Naive thymus-derived CD8-positive, alpha-beta T cell (primary cell): Measurements from ENCODE around the gene SLC6A3. TPM values are rescaled to one million over a fixed set of nuclear protein-coding genes. Genes with fewer than 3 reads are reported as not detected.
A peak's percentile ranks its signal among the peaks of the same experiment; 100 is the strongest.
"Not testable (repeated sequence)": the region's sequence is repeated elsewhere in the genome, so short reads cannot be mapped to it uniquely, and the experiment has no call there.

Experiments used
- ATAC-seq, 2 donors: fragments of 150-1000 bp; cut with Tn5 transposase in 1 of 2; sonication (Bioruptor Pico), chemical (Tn5 transposase) in 1 of 2; 1 replicate in 1 of 2; 2 replicates in 1 of 2; pipeline ENCODE4 v1.10.0; 2021; ENCODE audit warnings: mild to moderate bottlenecking in 2 of 2, moderate library complexity in 2 of 2
- POLR2A ChIA-PET: fragments of 350-600 bp; sonication (Branson Sonifier 250); formaldehyde crosslinking; loops from one replicate; lab custom pipeline; 2021; ENCODE audit warnings: antibody characterized with exemption; lab: Charles Lee
- DNase-seq, 10 donors: peaks; one replicate each; pipeline versions ENCODE4 v3.0.0 to v3.0.0-alpha.2; 2020 to 2022
- H3K27ac Mint-ChIP-seq, 10 donors: one replicate each; pipeline ENCODE4 v1.8.0; 2020 to 2022; ENCODE audit warnings: mild to moderate bottlenecking in 10 of 10, mixed read lengths in 10 of 10, moderate library complexity in 4 of 10, inconsistent platforms in 1 of 10
- H3K27me3 Mint-ChIP-seq, 5 donors: one replicate each; pipeline ENCODE4 v1.8.0; 2021 to 2022; ENCODE audit warnings: mixed read lengths in 5 of 5
- H3K36me3 Mint-ChIP-seq, 3 donors: one replicate each; pipeline ENCODE4 v1.8.0; 2020 to 2022; ENCODE audit warnings: mixed read lengths in 3 of 3, mild to moderate bottlenecking in 2 of 3, inconsistent platforms in 1 of 3
- H3K4me1 Mint-ChIP-seq, 4 donors: one replicate each; pipeline ENCODE4 v1.8.0; 2021 to 2022; ENCODE audit warnings: mixed read lengths in 4 of 4
- H3K4me3 Mint-ChIP-seq, 10 donors: one replicate each; pipeline ENCODE4 v1.8.0; 2020 to 2022; ENCODE audit warnings: mild to moderate bottlenecking in 10 of 10, mixed read lengths in 10 of 10, moderate library complexity in 6 of 10, inconsistent platforms in 1 of 10
- H3K9me3 Mint-ChIP-seq, 9 donors: one replicate each; pipeline ENCODE4 v1.8.0; 2020 to 2022; ENCODE audit warnings: mixed read lengths in 9 of 9, mild to moderate bottlenecking in 3 of 9, inconsistent platforms in 1 of 9, moderate library complexity in 1 of 9
- polyA plus RNA-seq, 3 donors: library from polyadenylated mRNA; unstranded; fragments of 300-500 nt; fragmentation: Illumina TruSeq; gene quantifications; one replicate each; pipeline ENCODE4 v1.2.3, GENCODE V29; 2021
- total RNA-seq, 8 experiments: library from RNA in 2 of 8; stranded (reverse) in 2 of 8; gene quantifications; one replicate each; pipeline ENCODE4 v1.2.3 and lab custom pipeline; 2021 to 2026

Gene SLC6A3
- total and polyA plus RNA-seq, 5 experiments from 2014 or later, result 0.08 to 0.27 (median 0.09) TPM; not detected in 2

DNA sequence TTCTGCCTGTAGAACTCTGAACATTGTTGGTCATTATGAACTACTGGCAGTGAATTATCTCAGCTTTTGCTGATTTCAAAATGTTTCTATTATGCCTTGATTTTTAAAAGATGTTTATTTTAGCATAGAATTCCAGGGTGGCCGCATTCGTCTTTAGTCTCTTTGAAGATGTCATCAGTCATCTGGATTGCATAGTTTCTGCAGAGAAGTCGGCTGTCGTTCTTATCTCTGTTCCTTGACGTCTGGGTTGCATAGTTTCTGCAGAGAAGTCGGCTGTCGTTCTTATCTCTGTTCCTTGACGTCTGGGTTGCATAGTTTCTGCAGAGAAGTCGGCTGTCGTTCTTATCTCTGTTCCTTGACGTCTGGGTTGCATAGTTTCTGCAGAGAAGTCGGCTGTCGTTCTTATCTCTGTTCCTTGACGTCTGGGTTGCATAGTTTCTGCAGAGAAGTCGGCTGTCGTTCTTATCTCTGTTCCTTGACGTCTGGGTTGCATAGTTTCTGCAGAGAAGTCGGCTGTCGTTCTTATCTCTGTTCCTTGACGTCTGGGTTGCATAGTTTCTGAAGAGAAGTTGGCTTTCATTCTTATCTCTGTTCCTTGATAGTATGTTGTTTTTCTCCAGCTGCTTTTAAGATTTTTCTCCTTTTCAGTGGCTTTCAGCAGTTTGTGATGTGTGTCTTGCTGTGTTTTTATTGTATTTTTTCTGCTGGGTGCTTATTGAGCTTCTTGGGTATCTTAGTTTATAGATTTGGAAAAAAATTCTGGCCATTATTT is 11.1 kb upstream of the SLC6A3 start:
- Mint-ChIP-seq H3K27me3 (peaks cover 0 to 18% (median 7%) of the 10 kb centered on the region in 5 donors), H3K36me3 (peaks cover 5 to 26% (median 9%) of the 10 kb centered on the region in 3 donors), H3K9me3 (peaks cover 0 to 39% (median 16%) of the 10 kb centered on the region in 9 donors)
- H3K4me3 Mint-ChIP-seq, H3K27ac Mint-ChIP-seq, DNase-seq, H3K4me1 Mint-ChIP-seq, ATAC-seq, POLR2A ChIA-PET: not testable (repeated sequence)

DNA sequence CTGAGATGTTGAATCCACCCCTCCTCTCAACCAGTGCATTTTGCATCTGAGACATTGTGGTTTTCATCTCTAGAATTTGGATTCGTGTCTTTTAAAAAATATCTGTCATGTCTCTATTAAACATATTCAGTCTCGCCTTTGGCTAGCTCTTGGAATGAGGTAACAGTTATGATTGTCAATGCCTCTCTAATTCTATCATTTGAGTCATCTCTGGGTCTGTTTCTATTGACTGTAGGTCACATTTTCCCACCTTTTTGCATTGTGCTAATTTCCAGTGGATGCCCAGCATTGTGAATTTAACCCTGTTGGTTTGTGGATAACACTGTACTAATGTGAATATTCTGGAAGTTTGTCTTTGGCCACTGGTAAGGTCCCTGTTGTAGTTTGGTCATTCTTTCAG is 8.4 kb upstream of the SLC6A3 start:
- peaks cover 0 to 39% (median 16%) of the 10 kb centered on the region in 9 donors for H3K9me3 Mint-ChIP-seq
- POLR2A ChIA-PET, result no interaction called here
- H3K4me3 Mint-ChIP-seq, result no peak overlapping the region
- no peak for DNase-seq
- ATAC-seq, result no peak
- H3K27ac Mint-ChIP-seq, result no peak overlapping the region
- peaks cover 0 to 5% (median 2%) of the 10 kb centered on the region in 4 donors for H3K4me1 Mint-ChIP-seq
- H3K27me3 Mint-ChIP-seq, result peaks cover 2 to 18% (median 7%) of the 10 kb centered on the region in 5 donors
- H3K36me3 Mint-ChIP-seq, result peaks cover 0 to 26% (median 3%) of the 10 kb centered on the region in 3 donors

DNA sequence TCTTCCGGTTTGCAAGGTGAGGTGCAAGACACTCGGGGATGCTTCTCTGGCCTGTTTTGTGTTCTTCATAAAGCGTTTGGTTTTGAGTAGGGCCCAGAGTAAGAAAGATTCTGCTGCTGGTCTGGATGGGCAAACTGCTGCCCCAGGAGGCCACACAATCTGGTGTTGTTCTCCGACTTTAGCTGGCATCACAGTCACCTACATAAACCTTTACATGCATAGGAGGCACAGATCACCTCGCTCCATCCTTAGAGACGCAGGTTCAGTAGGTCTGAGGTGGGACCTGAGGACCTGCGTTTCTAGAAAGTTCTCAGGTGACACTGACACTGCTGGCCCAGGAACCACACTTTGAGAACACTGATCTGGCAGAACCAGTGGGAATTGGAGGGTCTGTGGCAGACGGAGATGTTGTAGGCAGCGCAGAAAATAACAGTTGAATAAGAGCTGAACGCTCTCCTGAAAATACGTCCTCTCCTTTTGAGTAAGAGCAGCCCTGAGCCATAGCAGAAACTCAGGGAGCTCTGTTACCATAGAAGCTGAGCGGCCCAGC is 3.9 kb upstream of the SLC6A3 start:
- ATAC-seq, result no peak
- Mint-ChIP-seq H3K27me3 (peaks cover 5 to 34% (median 20%) of the 10 kb centered on the region in 5 donors), H3K4me1 (peaks cover 5 to 29% (median 28%) of the 10 kb centered on the region in 4 donors), H3K27ac (peak overlapping the region in 1 of 10 donors; percentile 24), H3K4me3 (peak overlapping the region in 2 of 10 donors; percentile 2 to 33), H3K9me3 (peaks cover 0 to 18% (median 10%) of the 10 kb centered on the region in 9 donors), H3K36me3 (peaks cover 0 to 14% (median 3%) of the 10 kb centered on the region in 3 donors)
- POLR2A ChIA-PET, result no interaction called here
- peak in 1 of 10 donors; percentile 35 for DNase-seq

- Mint-ChIP-seq H3K4me1 (peaks cover 5 to 35% (median 32%) of the 10 kb centered on the region in 4 donors), H3K4me3 (peak overlapping the region in 4 of 10 donors; percentile 33 to 62 (median 37)), H3K9me3 (peaks cover 0 to 13% (median 4%) of the 10 kb centered on the region in 9 donors), H3K36me3 (peaks cover 0 to 8% (median 2%) of the 10 kb centered on the region in 3 donors), H3K27me3 (peaks cover 10 to 36% (median 23%) of the 10 kb centered on the region in 5 donors), H3K27ac (peak overlapping the region in 1 of 10 donors; percentile 17)
- DNase-seq (peak in 1 of 10 donors; percentile 38), ATAC-seq (no peak)
- POLR2A ChIA-PET, result no interaction called here
Measured at GRCh38 chr5:1448511-1449011, 3.3 kb upstream of the SLC6A3 start.

DNA sequence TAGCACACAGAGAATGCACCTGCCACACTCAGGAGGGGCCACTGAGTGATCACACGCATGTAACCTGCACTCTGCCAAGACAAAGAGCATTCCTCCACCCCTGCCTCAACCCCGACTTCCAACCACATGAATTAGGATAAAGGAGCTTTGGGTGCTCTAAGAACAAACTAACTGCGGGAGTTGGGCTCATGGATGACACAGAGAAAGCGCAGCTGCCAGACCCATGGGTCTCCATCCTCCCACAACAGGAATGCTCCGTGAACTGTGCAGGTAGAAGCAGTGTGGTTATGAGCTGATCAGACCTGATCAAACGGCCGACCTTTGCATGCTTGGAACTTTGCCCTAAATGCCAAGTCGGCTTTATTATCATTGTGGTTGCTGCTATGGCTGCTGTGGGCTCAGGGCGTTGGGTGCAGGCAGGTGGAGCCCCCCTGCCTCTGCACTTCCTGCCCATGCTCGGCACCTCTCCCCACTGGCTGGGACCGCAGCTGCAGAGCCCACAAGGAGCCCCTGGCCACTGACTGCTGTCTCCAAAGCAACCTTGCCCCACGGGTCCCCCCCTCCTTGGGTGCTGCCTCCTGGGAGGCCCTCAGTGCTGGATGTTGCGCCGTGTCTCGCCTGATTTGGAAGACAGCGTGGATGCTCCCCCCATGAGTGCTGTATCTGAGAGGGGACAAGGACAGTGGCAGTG is 2.6 kb upstream of the SLC6A3 start:
- peak overlapping the region in 5 of 10 donors; percentile 18 to 62 (median 36) for H3K4me3 Mint-ChIP-seq
- peaks cover 5 to 36% (median 32%) of the 10 kb centered on the region in 4 donors for H3K4me1 Mint-ChIP-seq
- POLR2A ChIA-PET, result interaction anchor here (1.3 kb wide), 1 partner anchor 62 kb away, joined by 5 read pairs; no protein-coding TSS in a partner anchor

GRCh38 chr5:1446602-1447343 is 1.5 kb upstream of the SLC6A3 start:
- peaks cover 0 to 2% (median 0%) of the 10 kb centered on the region in 3 donors for H3K36me3 Mint-ChIP-seq
- H3K27ac Mint-ChIP-seq, result no peak overlapping the region
- ATAC-seq, result no peak
- peak overlapping the region in 4 of 10 donors; percentile 29 to 62 (median 46) for H3K4me3 Mint-ChIP-seq
- peaks cover 15 to 45% (median 36%) of the 10 kb centered on the region in 5 donors for H3K27me3 Mint-ChIP-seq
- POLR2A ChIA-PET, result interaction anchor here (1.3 kb wide), 1 partner anchor 61 kb away, joined by 5 read pairs; no protein-coding TSS in a partner anchor
- no peaks in the 10 kb centered on the region for H3K9me3 Mint-ChIP-seq
- DNase-seq, result peak in 1 of 10 donors; percentile 52
- H3K4me1 Mint-ChIP-seq, result peaks cover 5 to 36% (median 32%) of the 10 kb centered on the region in 4 donors

More for the DNA sequence above, 2.6 kb upstream of the SLC6A3 start:
- H3K27ac Mint-ChIP-seq, result peak overlapping the region in 2 of 10 donors; percentile 31 to 46
- H3K36me3 Mint-ChIP-seq, result peaks cover 0 to 2% (median 2%) of the 10 kb centered on the region in 3 donors
- peaks cover 14 to 36% (median 28%) of the 10 kb centered on the region in 5 donors for H3K27me3 Mint-ChIP-seq
- peak; percentile 70 to 83 for ATAC-seq
- peaks cover 0 to 5% (median 0%) of the 10 kb centered on the region in 9 donors for H3K9me3 Mint-ChIP-seq
- DNase-seq, result peak in 6 of 10 donors; percentile 15 to 79 (median 27)

- Mint-ChIP-seq H3K36me3 (peaks cover 0 to 2% (median 1%) of the 10 kb centered on the region in 3 donors), H3K9me3 (peaks cover 0 to 3% (median 0%) of the 10 kb centered on the region in 9 donors), H3K27me3 (peaks cover 15 to 53% (median 42%) of the 10 kb centered on the region in 5 donors), H3K4me1 (peaks cover 5 to 36% (median 32%) of the 10 kb centered on the region in 4 donors), H3K27ac (no peak overlapping the region), H3K4me3 (peak overlapping the region in 2 of 10 donors; percentile 23 to 31)
- ATAC-seq (no peak), DNase-seq (peak in 1 of 10 donors; percentile 32)
- POLR2A ChIA-PET, result no interaction called here
Measured at GRCh38 chr5:1445689-1446601, 705 bp upstream of the SLC6A3 start.

DNA sequence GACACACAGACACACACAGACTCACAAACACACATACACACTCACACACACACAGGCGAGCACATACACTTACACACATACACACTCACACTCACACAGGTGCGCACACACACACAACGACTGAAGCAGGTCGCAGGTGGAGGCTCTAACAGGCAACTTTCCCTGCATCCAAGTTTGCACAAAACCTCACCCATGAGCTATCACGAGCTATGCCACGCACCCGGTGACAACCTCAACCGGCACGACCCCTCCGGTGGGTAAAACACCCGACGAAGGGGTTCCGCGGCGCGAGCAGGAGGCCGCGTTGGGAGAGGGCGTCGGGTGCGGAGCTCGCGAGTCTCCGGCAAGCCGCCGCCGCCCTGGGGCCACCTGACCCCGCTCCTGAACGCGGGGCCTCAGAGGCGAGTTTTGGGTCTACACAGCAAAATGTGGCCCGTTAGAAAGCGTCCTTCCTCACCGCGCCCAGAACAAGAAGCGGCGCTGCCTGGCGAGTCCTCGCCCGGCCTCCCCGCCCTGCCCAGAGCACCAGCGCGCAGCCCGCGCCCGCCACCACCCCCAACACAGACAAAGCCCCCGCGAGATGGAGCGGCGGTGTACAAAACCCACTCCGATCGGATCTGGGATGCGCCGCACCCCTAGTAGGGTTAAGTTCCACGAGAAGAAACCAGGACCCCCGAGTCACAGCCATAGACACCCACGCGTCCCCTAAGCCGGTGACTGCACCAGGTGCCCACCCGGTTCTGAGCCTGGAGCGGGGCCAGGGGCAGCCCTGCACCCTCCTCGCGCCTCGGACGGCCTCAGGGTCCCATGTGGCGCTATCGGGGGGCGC is 665 bp downstream of the SLC6A3 start:
- ATAC-seq, result peak in 1 of 2 donors; percentile 21
- H3K9me3 Mint-ChIP-seq, result peaks cover 0 to 16% (median 7%) of the 10 kb centered on the region in 9 donors
- no peak overlapping the region for H3K27ac Mint-ChIP-seq
- H3K4me1 Mint-ChIP-seq, result peaks cover 5 to 36% (median 32%) of the 10 kb centered on the region in 4 donors
- H3K36me3 Mint-ChIP-seq, result peaks cover 0 to 12% (median 2%) of the 10 kb centered on the region in 3 donors
- H3K4me3 Mint-ChIP-seq, result peak overlapping the region; percentile 43 to 80 (median 71)
- peak in 1 of 10 donors; percentile 54 for DNase-seq
- POLR2A ChIA-PET, result no interaction called here
- H3K27me3 Mint-ChIP-seq, result peaks cover 22 to 66% (median 54%) of the 10 kb centered on the region in 5 donors

DNA sequence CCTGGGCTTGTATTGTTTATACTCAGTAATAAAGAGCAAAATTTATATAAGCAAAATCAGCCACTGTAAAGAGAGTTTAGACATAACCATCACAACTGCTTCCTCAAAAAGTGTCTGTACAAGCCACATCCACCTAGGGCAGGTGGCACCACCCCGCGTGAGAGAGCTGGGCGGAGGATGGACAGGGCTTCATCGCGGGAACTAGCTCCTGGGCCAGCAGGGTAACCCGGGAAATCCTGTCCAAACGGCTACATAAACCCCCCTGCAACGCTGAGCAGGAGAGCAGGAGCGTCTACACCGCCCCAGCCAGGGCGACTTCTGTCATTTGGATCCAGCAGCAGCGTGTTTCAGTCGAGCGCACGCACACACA is 1.3 kb downstream of the SLC6A3 start:
- Mint-ChIP-seq H3K27ac (no peak overlapping the region), H3K9me3 (peaks cover 0 to 17% (median 7%) of the 10 kb centered on the region in 9 donors), H3K27me3 (peaks cover 22 to 70% (median 54%) of the 10 kb centered on the region in 5 donors), H3K4me1 (peaks cover 5 to 34% (median 32%) of the 10 kb centered on the region in 4 donors), H3K4me3 (peak overlapping the region in 9 of 10 donors; percentile 53 to 80 (median 69)), H3K36me3 (peaks cover 0 to 12% (median 2%) of the 10 kb centered on the region in 3 donors)
- ATAC-seq, result no peak
- DNase-seq, result peak in 1 of 10 donors; percentile 28
- POLR2A ChIA-PET, result no interaction called here

DNA sequence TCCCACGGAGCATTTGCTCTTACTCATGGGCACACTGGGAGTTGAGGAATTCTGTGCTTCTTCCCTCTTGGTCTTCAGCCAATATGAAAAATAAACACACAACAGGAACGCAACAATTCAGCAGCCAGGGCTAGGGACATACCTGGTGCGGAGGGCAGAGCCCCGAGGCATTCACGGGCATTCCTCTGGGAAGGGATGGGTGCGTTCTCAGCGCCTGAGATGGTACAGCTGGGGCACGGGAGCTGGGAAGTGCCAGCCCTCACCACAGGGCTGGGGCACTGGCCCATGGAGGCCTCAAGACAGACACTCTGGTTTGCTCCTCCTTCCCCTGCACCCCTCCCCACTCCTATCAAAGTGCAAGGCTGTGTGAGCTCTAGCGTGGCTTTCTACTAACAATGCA is 2.1 kb downstream of the SLC6A3 start:
- ATAC-seq, result no peak
- Mint-ChIP-seq H3K27ac (no peak overlapping the region), H3K4me3 (peak overlapping the region in 3 of 10 donors; percentile 23 to 54 (median 53)), H3K36me3 (peaks cover 0 to 12% (median 2%) of the 10 kb centered on the region in 3 donors), H3K27me3 (peaks cover 22 to 77% (median 58%) of the 10 kb centered on the region in 5 donors), H3K4me1 (peaks cover 5 to 26% (median 26%) of the 10 kb centered on the region in 4 donors), H3K9me3 (peaks cover 0 to 17% (median 7%) of the 10 kb centered on the region in 9 donors)
- DNase-seq, result no peak
- POLR2A ChIA-PET, result no interaction called here
